Measurements from ENCODE around the gene OR10T2. TPM values are rescaled to one million over a fixed set of nuclear protein-coding genes. Genes with fewer than 3 reads are reported as not detected.

Gene OR10T2
- polyA plus RNA-seq, 3 donors: not detected

GRCh38 chr1:158426137-158426536 is 26.9 kb upstream of the OR10T2 start, which contains the start of gene OR10K2:
TSS of gene OR10K2 (minus strand) at chr1:158426237. CDS start at chr1:158420866, 5,371 bp downstream.
- Histone ChIP-seq H3K4me3 (replicated peaks in 1 of 3; ENCODE audit: low read depth in 2 of 3, low read length in 3 of 3) (no peak within 1 kb of the TSS), H3K27me3 (ENCODE audit: control insufficient read depth in 2 of 2, insufficient read depth in 2 of 2, low read length in 2 of 2) (no peaks in the 10 kb centered on the region), H2AFZ (ENCODE audit: insufficient read depth, low read depth, low read length, poor library complexity, severe bottlenecking) (no peak within 1 kb of the TSS), H3K27ac (ENCODE audit: low read depth in 1 of 2, low read length in 2 of 2) (no peak within 1 kb of the TSS), H3K4me2 (replicated peaks; ENCODE audit: extremely low read depth, low read length, poor library complexity, severe bottlenecking) (no peak within 1 kb of the TSS), H3K79me2 (ENCODE audit: insufficient read depth, low read length) (no peaks in the 10 kb centered on the region), H3K36me3 (replicated peaks in 1 of 2; ENCODE audit: control insufficient read depth in 1 of 2, insufficient read depth in 2 of 2, low read length in 2 of 2) (no peaks in the 10 kb centered on the region), H3K4me1 (ENCODE audit: control insufficient read depth in 1 of 2, insufficient read depth in 2 of 2, low read length in 2 of 2) (peaks cover 17 to 18% of the 10 kb centered on the region in 2 donors), H3K9ac (ENCODE audit: insufficient read depth, low read length, poor library complexity, severe bottlenecking) (no peak within 1 kb of the TSS), H4K20me1 (ENCODE audit: insufficient read depth, low read length) (no peaks in the 10 kb centered on the region), H3K9me3 (replicated peaks in 1 of 2; ENCODE audit: control insufficient read depth in 1 of 2, insufficient read depth in 1 of 2, low read length in 2 of 2) (no peaks in the 10 kb centered on the region)
- intact Hi-C loops (cut with micrococcal nuclease): no loop called here
- Mint-ChIP-seq H3K4me1 (peaks cover 35% of the 10 kb centered on the region), H3K9me3 (peaks cover 0 to 8% (median 2%) of the 10 kb centered on the region in 7 donors), H3K36me3 (no peaks in the 10 kb centered on the region), H3K4me3 (no peak within 1 kb of the TSS), H3K27me3 (ENCODE audit: low read depth in 3 of 3) (peaks cover 0 to 6% (median 1%) of the 10 kb centered on the region in 3 donors), H3K27ac (no peak within 1 kb of the TSS)
- no CpG with 5 or more reads among the region's 1 CpG for WGBS (ENCODE audit: insufficient coverage)
- DNase-seq: no peak
- no peak for TF ChIP-seq CTCF (IDR thresholded peaks at IDR 0.05)

- Histone ChIP-seq H3K4me3 (replicated peaks in 1 of 3; ENCODE audit: low read depth in 2 of 3, low read length in 3 of 3) (no peak overlapping the region), H4K20me1 (ENCODE audit: insufficient read depth, low read length) (no peaks in the 10 kb centered on the region)
Measured at GRCh38 chr1:158425027-158425426, 25.8 kb upstream of the OR10T2 start.

More at GRCh38 chr1:158425027-158425426, 25.8 kb upstream of the OR10T2 start:
- H3K79me2 ChIP-seq (ENCODE audit: insufficient read depth, low read length): no peaks in the 10 kb centered on the region
- no peaks in the 10 kb centered on the region for H3K27me3 ChIP-seq (ENCODE audit: control insufficient read depth in 2 of 2, insufficient read depth in 2 of 2, low read length in 2 of 2)
- H3K9ac ChIP-seq (ENCODE audit: insufficient read depth, low read length, poor library complexity, severe bottlenecking): no peak overlapping the region
- intact Hi-C loops (cut with micrococcal nuclease): no loop called here
- no peak overlapping the region for H3K4me3 Mint-ChIP-seq
- H3K4me1 ChIP-seq (ENCODE audit: control insufficient read depth in 1 of 2, insufficient read depth in 2 of 2, low read length in 2 of 2): peaks cover 6 to 7% of the 10 kb centered on the region in 2 donors
- H3K4me1 Mint-ChIP-seq: peaks cover 23% of the 10 kb centered on the region
- H3K27ac Mint-ChIP-seq: no peak overlapping the region
- no peaks in the 10 kb centered on the region for H3K36me3 Mint-ChIP-seq
- H3K4me2 ChIP-seq (replicated peaks; ENCODE audit: extremely low read depth, low read length, poor library complexity, severe bottlenecking): no peak overlapping the region
- no peak for TF ChIP-seq CTCF (IDR thresholded peaks at IDR 0.05)
- no peaks in the 10 kb centered on the region for H3K36me3 ChIP-seq (replicated peaks in 1 of 2; ENCODE audit: control insufficient read depth in 1 of 2, insufficient read depth in 2 of 2, low read length in 2 of 2)
- peaks cover 1 to 11% (median 1%) of the 10 kb centered on the region in 3 donors for H3K27me3 Mint-ChIP-seq (ENCODE audit: low read depth in 3 of 3)
- no peak overlapping the region for H2AFZ ChIP-seq (ENCODE audit: insufficient read depth, low read depth, low read length, poor library complexity, severe bottlenecking)
- DNase-seq: no peak
- H3K27ac ChIP-seq (ENCODE audit: low read depth in 1 of 2, low read length in 2 of 2): no peak overlapping the region
- peaks cover 0 to 9% (median 2%) of the 10 kb centered on the region in 7 donors for H3K9me3 Mint-ChIP-seq
- no peaks in the 10 kb centered on the region for H3K9me3 ChIP-seq (replicated peaks in 1 of 2; ENCODE audit: control insufficient read depth in 1 of 2, insufficient read depth in 1 of 2, low read length in 2 of 2)
